IPS-15b (cell line): ENCODE measurements around the gene UCP1.
A peak's percentile ranks its signal among the peaks of the same experiment; 100 is the strongest.

Experiments used
- H3K27me3 ChIP-seq: one replicate; pipeline ENCODE4 v1.6.1; 2013; ENCODE audit warnings: low read length; ENCODE audit not compliant: control insufficient read depth, insufficient read depth
- H3K36me3 ChIP-seq: one replicate; pipeline ENCODE4 v1.6.1; 2013; ENCODE audit warnings: low read length; ENCODE audit not compliant: control insufficient read depth, insufficient read depth
- H3K4me1 ChIP-seq: one replicate; pipeline ENCODE4 v1.6.1; 2013; ENCODE audit warnings: mild to moderate bottlenecking, low read length; ENCODE audit not compliant: control insufficient read depth, insufficient read depth
- H3K4me3 ChIP-seq: one replicate; pipeline ENCODE4 v1.5.1; 2013; ENCODE audit warnings: low read depth, low read length
- H3K9ac ChIP-seq: one replicate; pipeline ENCODE4 v1.6.1; 2013; ENCODE audit warnings: low read depth, mild to moderate bottlenecking, low read length
- H3K9me3 ChIP-seq: one replicate; pipeline ENCODE4 v1.6.1; 2013; ENCODE audit warnings: mild to moderate bottlenecking, low read length; ENCODE audit not compliant: control insufficient read depth, insufficient read depth

Gene UCP1, protein sequence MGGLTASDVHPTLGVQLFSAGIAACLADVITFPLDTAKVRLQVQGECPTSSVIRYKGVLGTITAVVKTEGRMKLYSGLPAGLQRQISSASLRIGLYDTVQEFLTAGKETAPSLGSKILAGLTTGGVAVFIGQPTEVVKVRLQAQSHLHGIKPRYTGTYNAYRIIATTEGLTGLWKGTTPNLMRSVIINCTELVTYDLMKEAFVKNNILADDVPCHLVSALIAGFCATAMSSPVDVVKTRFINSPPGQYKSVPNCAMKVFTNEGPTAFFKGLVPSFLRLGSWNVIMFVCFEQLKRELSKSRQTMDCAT

DNA sequence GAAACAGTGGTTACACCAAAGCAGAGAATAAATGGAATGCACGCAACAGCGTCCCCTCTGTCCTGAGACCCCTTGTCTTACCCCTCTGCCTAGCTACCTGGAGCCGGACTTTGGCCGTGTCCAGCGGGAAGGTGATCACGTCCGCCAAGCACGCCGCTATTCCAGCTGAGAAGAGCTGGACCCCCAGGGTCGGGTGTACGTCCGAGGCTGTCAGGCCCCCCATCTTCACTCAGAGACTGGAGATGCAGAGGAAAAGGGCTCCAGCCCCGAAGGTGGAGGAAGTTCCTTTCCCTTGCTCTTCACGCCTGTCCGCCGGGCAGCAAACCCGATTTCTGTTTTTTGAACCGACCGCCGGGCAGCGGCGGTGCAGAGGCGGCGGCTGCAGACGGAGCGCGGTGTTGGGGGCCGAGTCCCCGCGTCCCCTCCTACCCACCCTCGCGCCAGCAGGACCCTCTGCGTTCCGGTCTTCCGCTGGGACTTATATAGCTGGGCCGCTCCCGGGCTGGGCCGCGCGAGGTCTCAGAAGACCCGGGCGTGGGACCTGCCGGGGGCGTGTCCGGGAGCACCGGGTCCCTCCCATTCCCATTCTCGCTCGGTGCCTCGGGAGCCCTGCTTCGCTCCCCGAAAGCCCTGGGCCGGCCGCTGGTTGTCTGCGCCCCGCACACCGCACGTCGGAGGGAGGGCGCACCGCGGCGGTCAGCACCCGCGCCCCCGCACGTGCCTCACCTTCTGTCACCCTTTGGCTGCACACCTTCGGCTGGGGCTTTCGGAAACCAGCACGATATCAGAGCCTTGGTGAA lies at the start of gene UCP1:
Gene UCP1 (minus strand): TSS at position 455 of the 800 bp plus-strand sequence. CDS start 232 bp downstream, at position 223.
- H3K4me1 ChIP-seq, result peaks cover 5% of the 10 kb centered on the region
- H3K36me3 ChIP-seq, result no peaks in the 10 kb centered on the region
- H3K4me3 ChIP-seq, result peak within 1 kb of the TSS; percentile 70
- peaks cover 70% of the 10 kb centered on the region for H3K27me3 ChIP-seq
- H3K9me3 ChIP-seq, result no peaks in the 10 kb centered on the region
- H3K9ac ChIP-seq, result no peak within 1 kb of the TSS

DNA sequence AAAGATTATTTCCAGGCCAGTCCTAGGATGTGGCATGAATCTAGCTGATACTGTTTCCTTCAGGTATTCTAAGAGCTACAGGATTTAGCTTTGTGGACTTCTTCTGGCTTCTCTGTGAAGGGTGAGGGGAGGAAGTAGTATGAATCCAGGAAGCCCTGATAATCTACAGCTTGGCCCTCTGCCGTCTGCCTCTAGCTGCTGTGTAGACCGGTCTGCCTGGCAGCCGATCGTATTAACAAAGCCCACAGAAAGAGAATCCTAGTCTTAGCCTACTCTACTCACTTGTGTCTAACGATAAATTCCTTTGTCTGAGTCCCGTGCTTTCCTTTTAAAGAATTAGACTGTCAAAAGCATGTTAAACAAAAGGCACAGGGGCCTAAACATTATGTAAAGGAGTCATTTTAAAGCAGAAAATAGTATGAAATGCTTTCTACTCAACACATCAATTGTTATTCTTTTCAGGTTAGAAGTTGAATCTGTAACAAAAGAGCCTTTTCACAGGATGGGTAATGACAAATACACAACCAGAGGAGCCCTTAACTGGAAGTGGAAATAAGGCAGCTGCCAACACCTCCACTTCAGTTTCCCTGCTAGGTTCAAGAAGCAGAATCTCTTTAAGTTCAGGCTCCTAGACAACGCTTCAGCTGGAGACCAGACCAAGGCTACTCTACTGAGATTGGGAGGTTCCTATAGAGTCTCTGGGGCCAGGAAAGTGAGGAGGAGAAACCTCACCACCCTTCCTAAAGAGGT lies 48.9 kb upstream of the UCP1 start:
- H3K4me3 ChIP-seq, result no peak overlapping the region
- H3K9ac ChIP-seq, result no peak overlapping the region
- H3K27me3 ChIP-seq, result no peaks in the 10 kb centered on the region
- no peaks in the 10 kb centered on the region for H3K36me3 ChIP-seq
- peaks cover 14% of the 10 kb centered on the region for H3K4me1 ChIP-seq
- no peaks in the 10 kb centered on the region for H3K9me3 ChIP-seq

DNA sequence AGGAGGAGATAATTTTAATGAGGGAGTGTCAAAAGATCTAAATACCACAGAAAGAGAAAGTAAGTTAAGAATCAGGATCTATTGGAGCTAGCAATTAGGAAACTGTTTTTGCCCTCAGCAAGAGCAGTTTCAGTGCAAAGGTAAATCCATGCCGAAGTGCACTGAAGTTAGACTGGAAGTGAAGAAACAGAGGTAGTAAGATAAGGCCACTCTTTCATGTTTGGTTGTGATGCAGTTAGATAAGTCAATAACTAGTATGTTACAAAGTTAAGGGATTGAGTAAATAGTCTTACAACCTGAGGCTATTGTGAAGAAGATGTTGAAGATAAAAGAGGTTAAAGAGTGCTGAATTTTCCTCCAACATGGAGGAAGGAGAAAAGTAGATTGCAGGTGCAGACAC lies 46.7 kb upstream of the UCP1 start:
- Histone ChIP-seq H3K4me3 (no peak overlapping the region), H3K36me3 (no peaks in the 10 kb centered on the region), H3K9ac (no peak overlapping the region), H3K27me3 (no peaks in the 10 kb centered on the region), H3K9me3 (no peaks in the 10 kb centered on the region), H3K4me1 (peaks cover 14% of the 10 kb centered on the region)

DNA sequence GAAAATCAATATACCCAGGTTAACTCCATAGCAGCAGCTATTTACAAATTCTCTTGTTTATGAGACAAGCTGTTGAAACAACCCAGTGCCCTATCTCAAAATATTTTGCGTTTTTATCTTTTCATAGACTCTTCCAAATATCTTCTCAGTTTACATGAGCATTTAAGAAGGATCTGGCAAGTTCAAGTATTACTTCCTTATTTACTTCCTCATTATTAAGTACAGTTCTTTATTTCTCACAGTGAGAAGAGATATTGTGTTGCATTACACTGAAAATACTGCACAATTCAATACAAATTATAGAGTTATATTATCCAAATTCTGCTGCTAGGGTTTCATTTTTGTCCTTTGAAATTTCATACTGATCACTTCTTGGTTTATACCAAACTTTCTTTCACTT lies 43.6 kb upstream of the UCP1 start:
- no peak overlapping the region for H3K9ac ChIP-seq
- H3K36me3 ChIP-seq, result no peaks in the 10 kb centered on the region
- no peaks in the 10 kb centered on the region for H3K9me3 ChIP-seq
- H3K4me1 ChIP-seq, result peaks cover 4% of the 10 kb centered on the region
- H3K4me3 ChIP-seq, result no peak overlapping the region
- H3K27me3 ChIP-seq, result no peaks in the 10 kb centered on the region

DNA sequence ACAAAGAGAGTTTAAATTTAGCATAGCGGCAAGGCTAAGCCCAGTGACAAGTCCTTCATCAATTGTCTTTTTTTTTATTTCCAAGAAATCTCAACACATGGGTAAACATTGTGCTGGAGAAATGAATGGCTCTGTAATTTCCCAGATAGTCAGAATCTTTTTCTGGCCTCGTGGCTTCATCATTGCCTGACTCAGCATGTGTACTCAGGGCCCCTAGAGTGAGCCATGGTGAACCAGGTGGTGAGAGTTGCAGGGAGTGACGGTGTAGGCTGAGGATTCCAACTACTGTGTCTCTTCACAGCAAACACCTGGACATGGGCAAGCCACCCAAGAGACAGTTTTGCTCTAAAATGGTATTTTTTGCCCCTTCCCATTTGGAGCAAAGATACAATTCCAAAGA lies 43.1 kb upstream of the UCP1 start:
- Histone ChIP-seq H3K4me1 (no peaks in the 10 kb centered on the region), H3K36me3 (no peaks in the 10 kb centered on the region), H3K9ac (no peak overlapping the region)

DNA sequence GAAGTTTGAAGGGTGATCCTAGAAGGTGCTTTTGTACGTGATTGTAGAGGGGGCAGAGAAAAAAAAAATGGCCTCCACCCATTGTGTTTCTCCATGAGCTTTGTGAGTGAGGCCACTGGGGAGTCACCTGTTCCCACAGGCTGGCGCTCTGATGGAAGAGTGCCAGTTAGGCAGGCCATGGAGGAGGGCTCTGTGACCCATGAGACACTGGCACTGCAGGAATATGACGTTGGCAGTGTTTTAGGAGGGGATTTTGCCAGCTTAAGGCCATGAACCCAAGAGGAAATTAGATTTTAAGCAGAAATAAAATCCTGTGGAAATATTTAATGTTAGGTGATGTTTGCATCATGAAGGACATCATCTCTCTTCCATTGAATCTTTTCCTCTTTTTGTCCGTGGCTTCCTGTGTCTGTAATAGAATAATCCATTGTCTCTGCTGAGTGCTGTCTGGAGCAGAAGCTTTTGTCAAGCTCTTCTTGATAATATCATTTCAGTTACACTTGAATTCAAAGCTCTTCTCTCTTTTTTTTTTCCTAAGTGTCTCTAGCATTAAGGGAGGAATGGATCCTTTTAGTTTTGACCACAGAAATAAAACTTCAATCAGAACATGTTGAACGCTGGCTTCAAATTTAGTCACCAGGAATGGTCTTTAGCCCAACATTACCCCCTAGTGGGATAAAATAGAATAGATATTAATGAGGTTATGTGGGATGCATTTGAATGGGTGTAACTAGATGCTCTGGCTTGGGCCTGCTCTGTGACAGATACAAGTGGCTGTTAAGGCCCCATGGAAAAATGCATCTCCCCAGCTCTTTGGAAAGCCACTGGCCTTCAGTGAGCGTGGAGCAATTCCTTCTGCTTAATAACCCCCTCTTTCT lies 41.0 kb upstream of the UCP1 start:
- Histone ChIP-seq H3K4me3 (no peak overlapping the region), H3K4me1 (no peaks in the 10 kb centered on the region), H3K9me3 (no peaks in the 10 kb centered on the region), H3K9ac (no peak overlapping the region), H3K27me3 (no peaks in the 10 kb centered on the region), H3K36me3 (no peaks in the 10 kb centered on the region)

More for the DNA sequence above, 43.1 kb upstream of the UCP1 start:
- Histone ChIP-seq H3K4me3 (no peak overlapping the region), H3K9me3 (no peaks in the 10 kb centered on the region), H3K27me3 (no peaks in the 10 kb centered on the region)

DNA sequence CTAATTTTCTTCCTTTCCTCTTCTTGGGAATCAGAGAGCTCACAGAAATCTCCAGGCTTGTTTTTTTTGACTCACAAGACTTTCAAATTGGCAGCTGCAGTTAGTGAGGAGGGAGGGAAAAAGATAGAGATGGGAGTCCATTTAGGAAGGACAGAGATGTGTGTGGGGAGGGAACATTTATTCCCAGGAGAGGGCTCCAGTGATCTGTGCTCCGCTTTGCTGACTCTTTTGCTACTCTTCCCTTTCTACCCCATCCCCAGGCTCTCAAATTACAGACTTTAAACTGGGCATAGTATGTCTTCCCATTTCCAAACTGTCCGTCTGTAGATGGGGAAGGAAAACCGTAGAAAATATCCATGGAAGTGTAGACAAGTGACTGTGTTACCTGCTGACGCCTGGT lies 39.1 kb upstream of the UCP1 start:
- H3K27me3 ChIP-seq, result no peaks in the 10 kb centered on the region
- H3K4me1 ChIP-seq, result no peaks in the 10 kb centered on the region
- H3K4me3 ChIP-seq, result no peak overlapping the region
- no peak overlapping the region for H3K9ac ChIP-seq
- H3K9me3 ChIP-seq, result no peaks in the 10 kb centered on the region
- H3K36me3 ChIP-seq, result no peaks in the 10 kb centered on the region

DNA sequence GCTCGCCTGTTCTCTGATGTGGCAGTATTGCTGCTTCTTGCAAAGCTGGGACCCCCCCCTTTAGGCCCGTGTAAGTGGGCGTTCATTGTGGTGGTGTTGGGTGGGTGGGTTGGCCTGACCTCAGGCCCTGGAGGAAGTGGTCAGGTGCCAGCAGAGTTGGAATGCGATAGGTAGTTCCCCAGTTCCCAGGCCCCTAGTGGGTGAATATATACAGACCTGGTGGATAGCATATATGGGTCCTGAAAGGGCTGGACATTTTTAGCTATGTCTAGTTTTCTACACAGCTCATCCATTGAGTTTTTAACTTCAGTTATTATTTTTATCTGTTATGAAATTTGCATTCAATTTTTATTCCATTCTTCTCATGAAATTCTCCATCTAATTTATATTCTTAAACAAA lies 35.8 kb upstream of the UCP1 start:
- no peaks in the 10 kb centered on the region for H3K36me3 ChIP-seq
- no peaks in the 10 kb centered on the region for H3K27me3 ChIP-seq
- no peak overlapping the region for H3K4me3 ChIP-seq
- H3K9me3 ChIP-seq, result no peaks in the 10 kb centered on the region
- no peak overlapping the region for H3K9ac ChIP-seq
- no peaks in the 10 kb centered on the region for H3K4me1 ChIP-seq

DNA sequence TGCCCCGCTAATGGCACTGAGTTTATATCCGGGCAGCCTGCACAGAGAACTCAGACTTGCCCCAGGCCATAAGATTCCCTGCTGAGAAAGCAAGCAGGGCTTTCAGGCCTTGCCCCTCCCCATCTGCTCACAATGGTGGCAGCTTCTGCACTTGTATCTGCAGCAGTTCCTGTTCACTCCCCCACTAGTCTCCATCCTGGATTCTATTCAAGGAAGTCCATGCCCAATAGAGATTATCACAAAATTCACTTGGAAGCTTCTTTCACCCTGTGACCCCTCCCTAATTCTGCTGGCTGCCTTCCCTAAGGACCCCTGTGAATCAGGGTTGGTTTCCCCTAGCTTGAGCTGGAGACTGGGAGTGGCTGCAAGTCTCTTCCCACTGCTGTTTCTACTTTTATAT lies 34.5 kb upstream of the UCP1 start:
- H3K27me3 ChIP-seq, result no peaks in the 10 kb centered on the region
- no peaks in the 10 kb centered on the region for H3K9me3 ChIP-seq
- no peak overlapping the region for H3K9ac ChIP-seq
- H3K4me3 ChIP-seq, result no peak overlapping the region
- no peaks in the 10 kb centered on the region for H3K36me3 ChIP-seq
- no peaks in the 10 kb centered on the region for H3K4me1 ChIP-seq

DNA sequence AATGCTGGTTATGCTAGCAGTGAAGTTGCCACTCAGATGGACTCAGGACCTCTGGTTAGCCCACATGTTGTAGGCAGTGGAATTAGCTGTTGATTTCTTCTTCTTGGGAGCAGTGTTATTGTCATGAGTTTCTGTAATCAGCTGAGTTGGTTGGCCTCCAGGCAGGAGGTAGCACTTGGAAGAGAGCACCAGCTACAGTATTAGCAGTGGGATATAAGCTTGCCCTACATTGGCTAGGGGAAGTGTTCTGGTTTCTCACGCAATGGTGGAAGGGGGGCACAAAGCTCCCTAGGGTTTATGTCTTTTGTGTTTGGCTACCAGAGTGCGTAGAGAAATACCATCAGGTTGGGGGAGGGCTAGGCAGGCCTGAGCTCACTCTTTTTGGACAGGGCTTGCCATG lies 34.0 kb upstream of the UCP1 start:
- H3K9ac ChIP-seq, result no peak overlapping the region
- no peaks in the 10 kb centered on the region for H3K36me3 ChIP-seq

DNA sequence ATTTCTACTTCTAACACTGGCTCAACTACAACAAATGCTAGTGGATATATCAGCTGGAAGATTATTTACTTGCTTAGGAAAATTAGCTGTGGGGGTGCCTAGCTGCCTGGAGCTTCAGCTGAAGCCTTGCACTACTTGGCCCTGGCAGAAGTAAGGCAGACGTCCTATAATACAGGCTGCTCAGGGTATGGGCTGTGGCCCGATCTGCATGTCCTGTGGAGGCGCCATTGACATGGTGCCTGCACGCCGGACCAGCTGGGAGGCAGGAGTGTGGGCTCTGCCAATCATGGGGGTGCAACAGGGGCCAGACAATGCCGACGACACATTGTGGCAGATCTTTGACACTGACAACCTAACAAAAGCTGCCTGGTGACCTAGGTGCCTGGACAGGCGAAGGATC lies 31.6 kb upstream of the UCP1 start:
- no peaks in the 10 kb centered on the region for H3K27me3 ChIP-seq
- H3K9ac ChIP-seq, result no peak overlapping the region
- no peaks in the 10 kb centered on the region for H3K36me3 ChIP-seq
- H3K9me3 ChIP-seq, result no peaks in the 10 kb centered on the region
- H3K4me1 ChIP-seq, result no peaks in the 10 kb centered on the region
- no peak overlapping the region for H3K4me3 ChIP-seq

More for the DNA sequence above, 34.0 kb upstream of the UCP1 start:
- H3K9me3 ChIP-seq, result no peaks in the 10 kb centered on the region
- H3K4me3 ChIP-seq, result no peak overlapping the region
- no peaks in the 10 kb centered on the region for H3K4me1 ChIP-seq
- no peaks in the 10 kb centered on the region for H3K27me3 ChIP-seq
